Stimulated activated naive CD8-positive, alpha-beta T cell treated with anti-CD3 and anti-CD28 coated beads, Interleukin-15, Interleukin-2, amounts not matched to agents 100 U/mL and 50 U/mL, for 24 hours (primary cell): ENCODE measurements around the gene SHD.

ENCODE experiments used
- ATAC-seq: fragments of 150-1000 bp; cut with Tn5 transposase; one replicate; pipeline ENCODE4 v1.10.0; 2021
- DNase-seq: peaks from one replicate; pipeline ENCODE4 v3.0.0; 2021

The SHD gene

DNA sequence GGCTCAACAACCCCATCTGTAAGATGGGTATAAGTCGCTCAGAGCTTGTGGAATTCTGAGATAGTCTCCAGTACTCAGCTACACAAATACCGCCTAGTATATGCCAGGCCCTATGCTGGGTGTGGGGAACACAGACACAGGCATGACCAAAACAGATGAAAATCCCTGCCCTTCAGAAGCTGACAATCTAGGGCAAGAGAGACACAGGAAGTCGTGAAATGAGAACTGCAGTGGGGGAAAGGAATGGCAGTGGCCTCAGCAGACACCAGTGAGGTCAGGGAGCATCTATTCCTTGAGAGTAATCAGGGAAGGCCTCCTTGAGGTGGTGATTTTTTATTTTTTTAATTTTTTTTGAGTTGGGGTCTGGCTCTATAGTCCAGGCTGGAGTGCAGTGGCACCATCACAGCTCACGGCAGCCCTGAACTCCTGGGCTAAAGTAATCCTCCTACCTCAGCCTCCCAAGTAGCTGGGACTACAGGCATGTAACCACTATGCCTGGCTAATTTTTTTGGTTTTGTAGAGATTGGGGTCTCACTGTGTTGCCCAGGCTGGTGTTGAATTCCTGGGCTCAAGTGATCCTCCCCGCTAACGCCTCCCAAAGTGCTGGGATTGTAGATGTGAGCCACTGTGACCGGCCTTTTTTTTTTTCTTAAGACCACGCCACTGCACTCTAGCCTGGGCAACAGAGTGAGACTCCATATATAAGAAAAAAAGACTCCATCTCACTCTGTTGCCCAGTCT is 19.9 kb downstream of the SHD start:
- no peak for ATAC-seq
- no peak for DNase-seq

DNA sequence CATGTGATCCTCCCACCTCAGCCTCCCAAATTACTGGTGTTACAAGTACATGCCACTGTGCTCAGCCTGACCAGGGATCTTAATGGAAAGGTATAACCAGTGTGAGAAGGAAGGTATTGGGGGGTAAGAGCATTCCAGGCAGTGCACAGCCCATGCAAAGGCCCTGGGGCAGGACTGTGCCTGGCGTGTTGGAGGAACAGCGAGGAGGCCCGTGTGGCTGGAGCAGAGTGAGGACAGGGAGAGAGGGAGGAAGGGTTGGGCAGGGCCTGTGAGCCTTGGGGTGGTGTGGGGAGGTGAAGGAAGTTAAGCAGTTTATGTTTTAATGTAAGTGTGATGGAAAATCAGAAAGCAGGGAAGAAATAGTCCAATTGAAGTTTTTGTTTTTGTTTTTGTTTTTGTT is 21.5 kb downstream of the SHD start:
- ATAC-seq (no peak), DNase-seq (no peak)

DNA sequence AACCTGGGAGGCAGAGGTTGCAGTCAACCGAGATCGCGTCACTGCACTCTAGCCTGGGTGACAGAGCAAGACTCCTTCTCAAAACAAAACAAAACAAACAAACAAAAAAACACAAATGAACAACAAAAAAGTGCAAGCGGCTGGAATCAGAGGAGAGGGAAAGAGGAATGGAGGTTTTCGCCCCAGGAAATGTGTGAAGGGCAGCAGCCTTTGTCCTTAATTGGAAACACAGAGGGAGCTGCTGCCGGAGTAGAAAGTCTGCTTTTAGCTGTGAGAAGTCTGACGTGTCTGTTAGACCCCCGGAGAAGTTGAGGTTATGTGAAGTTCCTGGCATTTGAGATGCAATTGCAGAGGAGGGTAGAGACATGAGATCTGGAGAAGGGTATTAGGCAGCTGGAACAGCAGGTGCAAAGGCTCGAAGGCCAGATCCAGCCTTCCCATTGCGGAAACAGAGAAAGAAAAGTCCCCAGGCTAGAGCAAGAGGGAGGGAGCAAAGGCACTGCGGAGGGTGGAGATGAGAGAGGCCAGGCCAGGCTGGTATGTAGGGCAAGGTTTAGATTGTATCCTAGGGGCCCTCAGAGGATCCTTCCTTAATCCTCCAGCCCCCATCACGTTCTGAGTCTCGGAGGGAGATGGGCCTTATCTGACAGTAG is 22.6 kb downstream of the SHD start:
- DNase-seq (no peak), ATAC-seq (no peak)

DNA sequence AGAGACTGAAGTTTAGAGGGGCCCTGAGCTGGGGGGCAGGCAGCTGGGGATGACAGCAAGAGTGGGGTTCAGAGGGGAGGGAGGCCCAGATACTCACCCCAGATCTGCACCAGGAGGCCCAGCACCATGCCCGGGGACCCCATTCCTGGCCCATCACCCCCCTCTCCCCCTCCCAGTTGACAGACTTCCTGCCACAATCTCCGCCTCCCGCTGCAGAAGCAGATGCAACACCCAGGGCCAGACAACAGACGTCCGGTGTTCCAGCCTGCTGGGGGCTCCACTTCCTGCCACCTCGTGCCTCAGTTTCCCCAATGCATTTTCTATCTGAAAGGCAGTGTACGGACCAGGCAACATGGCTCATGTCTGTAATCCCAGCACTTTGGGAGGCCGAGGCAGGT is 23.2 kb downstream of the SHD start, which contains the start of gene TMIGD2:
TSS of gene TMIGD2 (minus strand) at position 147 of the 398 bp plus-strand sequence. CDS start at position 143, 4 bp downstream.
- ATAC-seq (no peak), DNase-seq (peak; percentile 29)

DNA sequence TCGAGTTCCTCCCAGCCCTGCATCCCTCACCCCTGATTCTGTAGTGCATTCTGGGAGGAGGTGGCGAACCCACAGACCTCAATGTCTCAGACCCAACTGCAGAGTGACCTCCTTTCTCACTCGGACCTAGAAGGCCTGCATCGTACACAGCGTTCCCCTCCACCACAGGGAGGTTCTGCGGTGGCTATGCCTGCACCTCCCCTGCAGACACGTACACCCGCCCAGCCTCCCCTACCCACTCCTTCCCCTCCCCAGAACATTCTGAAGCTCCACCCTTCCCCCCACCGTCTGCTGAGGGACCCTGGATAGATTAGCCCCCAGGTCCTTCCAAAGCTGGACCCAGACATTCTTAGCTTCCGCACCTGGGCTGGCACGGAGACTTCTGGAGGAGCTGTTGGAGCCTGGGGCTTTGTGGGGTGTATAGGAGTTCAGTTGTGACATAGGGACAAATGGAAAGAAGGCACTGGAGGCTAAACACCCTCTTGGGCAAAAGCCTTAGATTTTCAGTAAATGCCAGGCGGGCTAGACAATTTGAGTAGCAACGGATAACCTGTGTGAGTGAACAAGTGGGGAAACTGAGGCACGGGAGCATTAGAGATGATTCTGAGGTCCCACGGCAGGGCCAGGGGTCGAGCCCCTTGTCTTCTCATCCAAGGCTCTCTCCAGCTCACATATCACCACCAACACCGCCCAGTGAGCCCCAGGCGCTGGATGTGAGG is 24.9 kb downstream of the SHD start:
- ATAC-seq (no peak), DNase-seq (no peak)

DNA sequence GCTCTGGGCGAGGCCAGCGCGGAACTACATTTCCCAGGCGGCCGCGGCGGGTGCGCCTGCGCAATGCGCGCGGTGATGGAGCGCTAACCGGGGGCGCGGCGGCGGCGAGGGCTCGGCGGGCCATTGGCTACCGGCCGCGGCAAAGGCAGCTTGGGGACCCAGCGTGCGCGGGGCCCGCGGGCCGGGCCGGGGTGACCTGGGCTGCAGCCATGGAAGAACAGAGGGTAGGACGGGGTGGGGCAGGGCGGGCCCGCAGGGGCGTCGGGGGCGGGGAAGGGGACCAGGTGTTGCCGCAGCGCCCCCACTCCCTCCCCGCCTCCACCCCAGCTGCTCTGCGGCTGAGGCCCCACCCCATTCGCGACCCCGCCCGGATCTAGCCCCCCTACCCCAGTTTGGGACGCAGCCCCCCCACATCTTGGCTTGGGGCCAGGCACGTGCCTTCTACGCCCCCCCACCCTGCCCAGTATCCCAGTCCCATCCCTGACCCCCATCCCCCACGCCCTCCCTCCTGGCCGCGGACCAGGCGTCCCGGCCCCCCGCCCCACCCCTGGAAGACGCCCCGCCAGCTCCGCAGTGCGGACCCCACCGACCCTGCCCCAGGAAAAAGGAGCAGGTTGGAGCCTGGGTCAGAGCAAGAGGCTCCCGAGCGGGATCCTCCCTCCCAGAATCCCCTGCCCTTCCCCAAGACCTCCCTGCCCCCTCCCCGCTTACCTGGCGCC is 25.6 kb downstream of the SHD start, which contains the start of gene FSD1:
TSS of gene FSD1 (plus strand) at position 61 of the 719 bp plus-strand sequence. CDS start at position 210, 149 bp downstream.
- DNase-seq, result peak; percentile 89

DNA sequence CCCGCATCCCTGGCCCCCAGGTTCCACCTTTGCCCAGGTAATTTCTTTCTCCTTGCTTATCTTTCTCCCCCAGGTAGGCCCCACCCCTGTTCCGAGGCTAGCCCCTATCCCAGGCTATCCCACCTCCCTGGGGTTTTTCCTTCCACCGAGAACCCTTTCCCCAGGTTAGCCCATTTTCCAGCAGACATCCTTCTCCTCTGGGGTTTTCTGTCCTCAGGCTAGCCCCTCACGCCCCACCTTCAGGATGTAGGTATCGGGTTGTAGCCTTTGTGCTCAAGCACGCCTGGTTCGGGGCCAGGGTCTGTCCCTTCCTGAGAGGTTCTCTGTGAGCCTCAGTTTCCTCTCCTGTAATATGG is 26.2 kb downstream of the SHD start:
- no peak for ATAC-seq
- no peak for DNase-seq

More for the DNA sequence above, 25.6 kb downstream of the SHD start, which contains the start of gene FSD1:
- peak; percentile 87 for ATAC-seq

DNA sequence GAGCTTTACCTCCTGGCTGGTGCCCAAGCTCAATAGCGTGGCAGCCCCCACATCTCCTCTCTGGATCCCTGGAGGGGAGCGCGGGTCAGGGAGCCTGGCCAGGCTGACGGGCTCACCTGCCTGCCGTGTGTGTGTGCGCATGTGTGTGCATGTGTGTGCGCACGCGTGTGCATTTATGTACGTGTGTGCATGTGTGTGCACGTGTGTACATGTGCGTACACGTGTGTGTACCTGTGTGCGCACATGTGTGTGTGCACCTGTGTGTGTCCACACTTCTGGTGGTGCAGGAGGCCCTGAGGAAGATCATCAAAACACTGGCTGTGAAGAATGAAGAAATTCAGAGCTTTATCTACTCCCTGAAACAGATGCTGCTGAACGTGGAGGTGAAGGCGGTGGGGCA is 26.6 kb downstream of the SHD start:
- ATAC-seq, result no peak
- DNase-seq, result no peak

DNA sequence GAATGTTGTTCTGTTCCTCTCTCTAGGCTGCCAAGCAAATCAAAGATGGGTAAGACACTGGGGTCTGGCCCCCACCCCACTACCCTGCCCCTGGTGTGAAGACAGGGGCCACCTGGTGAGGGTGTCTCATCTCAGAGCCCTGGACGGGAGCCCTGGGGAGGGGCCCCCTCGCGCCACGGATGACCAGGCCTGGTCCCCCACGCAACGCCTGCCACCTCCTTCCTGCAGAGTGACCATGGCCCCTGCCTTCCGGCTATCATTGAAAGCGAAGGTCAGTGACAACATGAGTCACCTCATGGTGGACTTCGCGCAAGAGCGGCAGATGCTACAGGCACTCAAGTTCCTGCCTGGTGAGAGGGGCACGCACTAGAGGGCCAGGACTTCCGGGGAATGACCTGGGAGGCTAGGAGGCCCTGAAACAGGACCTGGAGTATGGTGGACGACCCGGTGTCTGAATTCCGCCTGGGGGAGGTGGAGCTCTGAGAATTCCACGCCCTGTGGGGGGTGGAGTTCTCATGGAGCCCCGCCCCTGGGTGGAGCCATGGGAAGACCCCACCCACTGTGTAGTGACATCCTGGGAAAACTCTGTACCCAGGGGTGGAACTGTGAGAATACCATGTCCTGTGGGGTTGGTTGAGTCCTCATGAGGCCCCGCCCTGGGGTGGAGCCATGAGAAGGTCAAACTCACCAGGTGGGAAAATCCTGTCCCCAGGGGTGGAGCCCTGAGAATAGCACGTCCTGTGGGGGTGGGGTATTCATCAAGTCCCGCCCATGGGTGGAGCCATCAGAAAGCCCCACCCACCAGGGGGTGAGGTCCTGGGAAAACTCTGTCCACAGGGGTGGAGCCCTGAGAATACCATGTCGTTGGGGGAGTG is 31.4 kb downstream of the SHD start:
- DNase-seq (peak; percentile 39), ATAC-seq (peak; percentile 49)

DNA sequence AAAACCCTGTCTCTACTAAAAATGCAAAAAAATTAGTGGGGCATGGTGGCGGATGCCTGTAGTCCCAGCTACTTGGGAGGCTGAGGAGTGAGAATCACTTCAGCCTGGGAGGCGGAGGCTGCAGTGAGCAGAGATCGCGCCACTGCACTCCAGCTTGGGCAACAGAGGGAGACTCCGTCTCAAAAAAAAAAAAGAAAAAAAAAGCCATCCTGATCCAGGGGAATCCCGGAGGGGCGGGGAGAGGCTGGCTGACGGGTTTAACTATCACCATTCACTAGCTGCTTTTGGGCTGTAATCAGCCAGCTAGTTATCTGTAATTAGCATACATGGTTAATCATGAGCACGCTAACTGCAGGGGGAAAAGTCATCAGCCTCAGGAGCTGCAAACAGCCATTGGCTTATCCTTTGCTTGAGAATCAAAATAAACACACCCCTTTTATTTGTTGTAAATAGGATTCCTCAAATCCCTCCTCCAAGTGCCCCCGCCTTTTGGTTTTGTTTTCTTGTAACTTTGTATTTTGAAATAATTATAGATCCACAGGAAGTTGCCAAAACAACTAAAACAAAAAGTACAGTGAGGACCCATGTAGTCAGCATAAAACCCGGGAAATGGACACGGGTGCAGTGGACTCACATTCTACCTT is 34.9 kb downstream of the SHD start:
- ATAC-seq (no peak), DNase-seq (no peak)

DNA sequence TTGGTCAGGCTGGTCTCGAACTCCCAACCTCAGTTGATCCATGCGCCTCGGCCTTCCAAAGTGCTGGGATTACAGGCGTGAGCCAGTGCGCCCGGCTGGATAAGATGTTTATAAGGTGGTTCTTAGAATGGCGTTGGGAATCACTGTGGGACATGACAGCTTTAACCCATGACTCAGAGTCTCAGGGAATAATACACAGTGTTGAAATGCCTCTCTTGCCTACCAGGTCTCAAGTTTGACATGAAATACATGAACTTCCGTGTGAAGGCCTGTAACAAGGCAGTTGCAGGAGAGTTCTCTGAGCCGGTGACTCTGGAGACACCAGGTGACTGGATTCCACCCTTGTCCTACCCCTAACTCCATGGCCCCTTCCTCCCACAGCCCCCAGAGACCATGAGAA is 37.9 kb downstream of the SHD start:
- no peak for ATAC-seq
- DNase-seq, result no peak

DNA sequence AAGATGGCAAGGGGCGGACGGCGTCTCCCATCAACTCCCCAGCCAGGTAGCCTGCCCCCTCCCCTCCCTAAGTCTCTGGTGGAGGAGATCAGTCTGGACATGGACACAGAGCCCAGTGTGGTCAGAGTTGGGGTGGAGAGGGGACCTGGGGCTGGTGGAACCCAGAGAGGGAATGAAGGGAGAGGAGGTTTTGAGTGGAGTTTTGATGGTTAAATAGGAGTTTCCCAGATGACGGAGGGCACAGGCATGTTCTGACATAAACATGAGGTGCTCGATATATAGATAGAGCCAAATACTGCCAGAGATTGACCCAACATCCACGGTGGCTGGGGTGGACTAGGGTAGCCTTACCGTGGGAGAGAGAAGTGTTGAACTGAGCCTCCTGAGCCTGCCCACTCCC is 39.4 kb downstream of the SHD start:
- ATAC-seq (no peak), DNase-seq (no peak)

DNA sequence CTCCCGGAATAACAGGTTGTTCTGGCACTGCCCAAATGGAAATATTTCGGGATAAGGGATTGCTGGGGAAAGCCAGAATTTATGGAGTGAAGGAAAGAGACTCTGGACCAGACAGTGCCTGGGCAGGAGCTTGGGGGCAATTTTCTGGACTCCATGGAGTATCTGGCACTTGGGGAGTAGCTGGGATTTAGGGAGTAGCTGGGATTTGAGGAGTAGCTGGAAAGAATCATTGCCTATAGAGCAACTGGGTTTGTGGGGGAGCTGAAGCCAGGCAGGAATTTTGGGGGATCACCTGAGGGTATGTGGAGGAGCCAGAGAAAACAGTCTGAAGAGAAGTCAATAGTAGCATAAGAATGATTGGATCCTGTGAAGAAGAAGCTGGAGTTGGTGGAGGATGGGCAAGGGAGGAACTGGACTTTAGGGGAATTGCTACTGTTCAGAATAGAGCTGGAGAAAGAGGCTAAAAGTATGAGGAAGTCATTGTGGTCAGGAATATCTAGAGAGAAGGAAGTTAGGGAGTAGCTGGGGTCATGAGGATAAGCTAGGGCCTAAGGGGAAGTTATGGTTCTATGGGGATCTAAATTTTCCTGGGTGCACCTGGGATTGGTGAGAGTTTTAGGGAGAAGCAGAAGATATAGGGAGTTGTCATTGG is 40.1 kb downstream of the SHD start:
- no peak for ATAC-seq
- no peak for DNase-seq

DNA sequence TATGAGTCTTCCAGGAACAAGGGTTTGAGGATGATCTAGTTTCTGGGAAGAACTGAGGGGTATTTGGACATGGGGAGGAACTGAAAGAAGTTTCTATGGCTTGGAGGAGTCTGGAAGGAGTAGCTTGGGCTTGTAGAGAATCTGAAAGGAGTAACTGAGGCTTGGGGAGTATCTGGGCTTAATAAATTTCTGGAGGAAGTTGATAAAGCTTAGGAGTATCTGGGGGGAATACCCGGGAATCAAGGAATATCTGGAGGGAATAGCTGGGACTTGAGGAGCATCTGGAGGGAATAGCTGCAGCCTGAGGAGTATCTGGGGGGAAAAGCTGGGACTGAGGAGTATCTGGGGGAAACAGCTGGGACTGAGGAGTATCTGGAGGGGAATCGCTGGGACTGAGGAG is 41.4 kb downstream of the SHD start:
- ATAC-seq, result no peak
- DNase-seq, result no peak

DNA sequence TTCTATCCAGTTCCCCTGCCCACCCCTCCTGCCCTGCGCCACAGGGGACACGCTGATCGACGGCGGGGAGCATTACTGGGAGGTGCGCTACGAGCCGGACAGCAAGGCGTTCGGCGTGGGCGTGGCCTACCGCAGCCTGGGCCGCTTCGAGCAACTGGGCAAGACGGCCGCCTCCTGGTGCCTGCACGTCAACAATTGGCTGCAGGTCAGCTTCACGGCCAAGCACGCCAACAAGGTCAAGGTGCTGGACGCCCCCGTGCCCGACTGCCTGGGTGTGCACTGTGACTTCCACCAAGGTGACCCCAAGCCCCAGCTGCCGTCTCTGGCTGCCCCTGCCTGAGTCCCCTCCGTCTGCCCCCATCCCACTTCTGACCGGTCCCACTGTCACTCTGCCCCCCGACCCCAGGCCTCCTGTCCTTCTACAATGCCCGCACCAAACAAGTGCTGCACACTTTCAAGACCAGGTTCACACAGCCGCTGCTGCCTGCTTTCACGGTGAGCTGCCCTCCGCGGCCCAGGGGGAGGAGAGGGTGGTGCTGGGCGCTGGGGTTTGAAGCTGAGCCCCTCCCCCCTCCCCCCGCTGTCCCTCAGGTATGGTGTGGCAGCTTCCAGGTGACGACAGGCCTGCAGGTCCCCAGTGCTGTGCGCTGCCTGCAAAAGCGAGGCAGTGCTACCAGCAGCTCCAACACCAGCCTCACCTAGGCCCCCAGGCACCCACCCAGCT is 44.0 kb downstream of the SHD start:
- DNase-seq (no peak), ATAC-seq (no peak)

DNA sequence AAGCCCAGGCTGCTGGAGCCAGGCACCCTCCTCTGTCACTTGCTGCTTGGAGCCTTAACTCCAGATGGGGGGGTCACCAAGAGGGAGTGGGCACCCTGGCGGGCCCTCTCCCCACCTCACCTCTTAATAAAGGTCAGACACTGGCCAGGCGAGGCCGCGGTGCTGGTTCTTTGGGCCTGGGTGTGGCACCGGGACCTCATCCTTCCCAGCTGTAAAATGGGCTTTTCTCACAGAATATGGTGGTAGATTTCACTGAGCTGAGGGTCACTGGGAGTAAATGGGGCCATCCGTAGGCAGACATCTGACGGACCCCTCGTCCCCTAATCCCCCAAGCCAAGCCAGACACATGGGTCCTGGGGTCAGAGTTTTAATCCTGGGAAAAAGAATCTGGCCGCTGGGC is 44.6 kb downstream of the SHD start:
- no peak for ATAC-seq
- no peak for DNase-seq

DNA sequence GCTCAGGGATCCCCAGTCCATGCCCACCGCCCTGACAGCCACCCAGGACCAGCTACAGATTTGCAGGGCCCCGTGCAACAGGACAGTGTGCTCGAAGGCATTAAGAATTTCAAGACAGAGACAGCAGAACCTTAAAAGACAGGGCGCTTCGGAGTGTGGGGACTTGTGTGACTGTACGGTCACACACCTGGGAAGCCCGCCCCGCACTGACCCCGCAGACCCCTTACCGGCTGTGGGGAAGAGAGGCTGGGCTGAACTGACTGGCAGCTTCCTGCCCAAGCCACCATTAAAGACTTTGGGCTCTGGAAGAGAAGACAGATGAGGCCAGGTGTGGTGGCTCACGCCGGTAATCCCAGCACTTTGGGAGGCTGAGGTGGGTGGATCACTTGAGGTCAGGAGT is 45.2 kb downstream of the SHD start:
- ATAC-seq (no peak), DNase-seq (no peak)

DNA sequence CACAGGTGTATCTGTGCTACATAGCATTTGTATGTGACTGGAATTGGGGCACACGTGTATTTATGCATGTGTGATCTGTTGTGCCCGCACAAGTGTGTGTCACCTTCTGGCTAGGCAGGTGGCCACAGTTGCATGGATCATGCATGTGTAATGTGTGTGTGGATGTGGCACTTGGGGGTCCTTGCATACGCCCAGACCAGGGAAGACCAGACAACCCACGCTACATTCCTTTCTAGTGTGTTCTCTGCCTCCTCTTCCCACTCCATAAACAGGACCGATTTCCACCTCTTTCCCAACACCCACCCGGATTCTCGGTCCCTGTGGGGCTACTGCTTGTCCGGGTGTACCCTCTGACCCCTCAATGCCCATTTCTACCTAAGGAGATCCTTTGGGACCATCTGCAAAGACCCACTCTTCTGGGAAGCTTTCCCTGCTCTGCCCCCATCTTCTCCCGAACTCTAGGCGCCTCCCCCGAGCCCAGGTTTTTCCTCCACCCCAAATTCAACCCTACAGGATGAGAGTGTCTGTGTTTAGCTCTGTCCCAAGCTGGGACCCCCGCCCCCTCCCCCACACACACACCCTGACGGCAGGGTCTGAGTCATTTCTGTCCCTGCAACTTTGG is 47.3 kb downstream of the SHD start:
- DNase-seq, result no peak
- no peak for ATAC-seq

DNA sequence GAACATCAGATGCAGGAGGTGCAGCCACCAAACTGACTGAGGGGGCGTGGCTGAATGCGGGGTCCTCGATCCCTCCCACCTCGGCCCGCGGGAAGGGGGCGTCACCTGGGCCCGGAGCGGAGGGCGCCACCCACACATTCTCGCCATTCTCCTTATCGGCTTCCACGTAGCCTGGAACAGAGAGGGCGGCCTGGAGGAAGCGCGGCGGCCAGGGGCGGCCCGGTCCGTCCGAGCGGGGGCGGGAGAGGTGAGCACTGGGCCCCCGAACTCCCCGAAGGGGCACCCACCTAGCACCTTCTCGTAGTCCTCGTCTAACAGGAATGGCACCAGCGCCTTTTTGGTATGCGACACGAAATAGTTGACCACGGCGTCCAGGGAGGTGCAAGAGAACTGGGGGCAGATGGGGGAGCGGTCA is 47.8 kb downstream of the SHD start:
- peak; percentile 37 for DNase-seq

More for the DNA sequence above, 47.8 kb downstream of the SHD start:
- ATAC-seq, result no peak
